ENCODE measurements around the gene PMEPA1.

Gene PMEPA1

DNA sequence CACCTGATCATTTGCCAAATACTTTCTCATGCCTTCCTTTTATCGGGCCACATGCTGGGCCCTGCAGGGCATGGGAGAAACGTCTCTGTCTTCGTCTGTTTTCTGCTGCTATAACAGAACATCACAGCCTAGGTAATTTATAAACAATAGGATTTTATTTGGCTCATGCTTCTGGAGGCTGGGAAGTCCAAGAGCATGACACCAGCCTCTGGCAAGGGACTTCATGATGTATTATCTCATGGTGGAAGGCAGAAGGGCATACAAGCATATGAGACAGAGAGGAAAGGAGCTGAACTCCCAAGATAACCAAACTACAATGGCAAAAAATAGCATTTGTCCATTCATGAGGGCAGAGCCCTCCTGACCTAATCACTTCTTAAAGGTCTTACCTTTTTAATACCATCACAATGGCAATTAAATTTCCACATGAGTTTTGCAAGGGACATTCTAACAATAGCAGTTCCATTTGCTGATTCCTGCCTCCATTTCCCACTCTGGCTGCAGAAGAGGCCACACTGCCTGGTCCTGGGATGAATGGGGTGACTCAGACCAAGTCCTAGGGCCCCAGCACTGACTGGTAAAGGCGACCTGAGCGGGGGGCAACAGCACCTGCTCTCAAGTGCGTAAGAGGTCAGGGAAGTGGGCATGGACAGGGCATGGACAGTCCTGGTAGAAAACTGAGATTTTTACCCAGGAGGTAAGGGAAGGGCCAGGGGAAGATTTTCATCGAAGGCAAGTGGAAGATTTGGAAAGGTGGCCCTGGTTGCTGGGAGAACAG lies 84.4 kb downstream of the PMEPA1 start:
- Histone ChIP-seq H4K20me1 (ENCODE audit: control insufficient read depth, insufficient read depth, low read depth, low read length) (peaks cover 9% of the 10 kb centered on the region), H3K4me2 (ENCODE audit: low read length) (no peak overlapping the region), H3K9me3 (ENCODE audit: control insufficient read depth, insufficient read depth, low read length) (peaks cover 12% of the 10 kb centered on the region; the same call in 1 of the 2 replicates), H3K9me2 (replicated peaks; ENCODE audit: control insufficient read depth, low read length) (no peaks in the 10 kb centered on the region), H3K79me2 (ENCODE audit: control insufficient read depth, low read length) (no peaks in the 10 kb centered on the region), H3K27me3 (ENCODE audit: control insufficient read depth, low read length) (peaks cover 50% of the 10 kb centered on the region), H3K4me1 (ENCODE audit: control insufficient read depth, low read length) (peaks cover 42% of the 10 kb centered on the region), H3F3A (ENCODE audit: control insufficient read depth, insufficient read depth) (peaks cover 12% of the 10 kb centered on the region), H3K27ac (ENCODE audit: low read depth, low read length) (no peak overlapping the region), H3K36me3 (ENCODE audit: control insufficient read depth, low read length) (no peaks in the 10 kb centered on the region), H3K4me3 (ENCODE audit: low read length) (no peak overlapping the region)
- TF ChIP-seq, protein P1, sequence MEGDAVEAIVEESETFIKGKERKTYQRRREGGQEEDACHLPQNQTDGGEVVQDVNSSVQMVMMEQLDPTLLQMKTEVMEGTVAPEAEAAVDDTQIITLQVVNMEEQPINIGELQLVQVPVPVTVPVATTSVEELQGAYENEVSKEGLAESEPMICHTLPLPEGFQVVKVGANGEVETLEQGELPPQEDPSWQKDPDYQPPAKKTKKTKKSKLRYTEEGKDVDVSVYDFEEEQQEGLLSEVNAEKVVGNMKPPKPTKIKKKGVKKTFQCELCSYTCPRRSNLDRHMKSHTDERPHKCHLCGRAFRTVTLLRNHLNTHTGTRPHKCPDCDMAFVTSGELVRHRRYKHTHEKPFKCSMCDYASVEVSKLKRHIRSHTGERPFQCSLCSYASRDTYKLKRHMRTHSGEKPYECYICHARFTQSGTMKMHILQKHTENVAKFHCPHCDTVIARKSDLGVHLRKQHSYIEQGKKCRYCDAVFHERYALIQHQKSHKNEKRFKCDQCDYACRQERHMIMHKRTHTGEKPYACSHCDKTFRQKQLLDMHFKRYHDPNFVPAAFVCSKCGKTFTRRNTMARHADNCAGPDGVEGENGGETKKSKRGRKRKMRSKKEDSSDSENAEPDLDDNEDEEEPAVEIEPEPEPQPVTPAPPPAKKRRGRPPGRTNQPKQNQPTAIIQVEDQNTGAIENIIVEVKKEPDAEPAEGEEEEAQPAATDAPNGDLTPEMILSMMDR (IDR thresholded peaks at IDR 0.05; ENCODE audit: low read depth, low read length, poor library complexity, severe bottlenecking), result no peak
- TF ChIP-seq EZH2phosphoT487 (IDR thresholded peaks at IDR 0.05; ENCODE audit: borderline replicate concordance, low read length), result no peak

DNA sequence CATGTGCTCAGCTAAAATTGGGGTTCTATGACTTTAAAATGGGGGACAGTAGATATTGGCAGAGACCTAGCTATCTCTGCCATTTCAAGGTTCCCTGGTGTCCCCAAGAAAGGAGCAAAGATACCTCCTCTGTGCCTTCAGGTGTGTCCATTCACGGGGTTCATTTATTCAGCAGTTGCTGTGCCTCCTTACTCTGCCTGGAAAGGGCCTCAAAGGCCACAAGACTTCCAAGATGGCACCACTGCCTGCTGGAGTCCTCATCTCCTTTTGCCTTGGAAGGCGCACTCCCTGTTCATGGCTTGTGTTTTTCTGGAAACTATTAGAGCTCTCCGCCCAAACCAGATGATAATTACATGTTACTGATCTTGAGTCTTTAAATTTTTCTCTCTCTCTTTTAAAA lies 85.7 kb downstream of the PMEPA1 start:
- TF ChIP-seq EZH2phosphoT487 (IDR thresholded peaks at IDR 0.05; ENCODE audit: borderline replicate concordance, low read length), result no peak
- TF ChIP-seq, protein P1 (IDR thresholded peaks at IDR 0.05; ENCODE audit: low read depth, low read length, poor library complexity, severe bottlenecking), result no peak
- Histone ChIP-seq H3K79me2 (ENCODE audit: control insufficient read depth, low read length) (no peaks in the 10 kb centered on the region), H3K36me3 (ENCODE audit: control insufficient read depth, low read length) (no peaks in the 10 kb centered on the region), H3K27me3 (ENCODE audit: control insufficient read depth, low read length) (peaks cover 54% of the 10 kb centered on the region), H3K9me3 (ENCODE audit: control insufficient read depth, insufficient read depth, low read length) (peaks cover 7% of the 10 kb centered on the region; the same call in 1 of the 2 replicates), H4K20me1 (ENCODE audit: control insufficient read depth, insufficient read depth, low read depth, low read length) (peaks cover 18% of the 10 kb centered on the region), H3K4me3 (ENCODE audit: low read length) (no peak overlapping the region), H3K4me2 (ENCODE audit: low read length) (no peak overlapping the region), H3F3A (ENCODE audit: control insufficient read depth, insufficient read depth) (peaks cover 24% of the 10 kb centered on the region), H3K27ac (ENCODE audit: low read depth, low read length) (no peak overlapping the region), H3K4me1 (ENCODE audit: control insufficient read depth, low read length) (peaks cover 53% of the 10 kb centered on the region), H3K9me2 (replicated peaks; ENCODE audit: control insufficient read depth, low read length) (no peaks in the 10 kb centered on the region)

DNA sequence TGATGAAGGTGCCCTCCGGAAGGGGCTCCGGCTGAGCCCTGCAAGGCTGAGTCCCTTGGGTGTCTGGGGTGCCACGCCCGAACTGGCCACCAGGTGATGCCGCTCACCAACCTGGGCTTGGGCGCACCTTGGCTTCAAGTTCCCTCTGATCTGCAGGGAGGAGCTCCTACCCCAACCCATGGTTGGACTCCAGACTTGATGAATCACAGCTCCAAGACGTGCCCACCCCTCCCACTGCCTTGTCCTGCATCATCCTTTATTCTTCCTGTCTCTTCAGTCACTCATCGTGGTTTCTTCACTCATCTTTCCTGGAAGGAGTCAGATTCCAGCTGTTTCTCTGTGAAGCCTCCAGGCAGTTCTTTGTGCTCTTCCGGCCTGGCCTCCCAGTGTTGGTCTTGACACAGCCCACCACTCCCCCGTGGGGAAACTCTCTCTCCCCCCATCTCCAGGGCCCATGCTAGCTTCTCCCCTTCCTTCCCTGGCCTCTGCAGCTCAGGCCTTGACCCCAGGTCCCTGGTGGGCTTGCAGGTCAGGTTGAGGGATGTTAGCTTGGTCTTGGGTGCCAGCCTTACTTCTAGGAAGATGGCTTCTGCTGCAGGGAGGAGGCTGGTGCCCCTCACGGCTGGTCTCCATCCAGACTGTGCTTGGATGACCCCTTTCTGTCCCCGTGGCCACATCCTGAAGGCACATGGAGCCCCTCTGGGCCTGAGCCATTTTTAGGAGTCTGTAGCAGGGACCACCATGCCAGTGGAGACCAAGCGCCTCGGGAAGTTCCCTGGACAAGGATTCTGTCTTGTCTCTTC lies 87.0 kb downstream of the PMEPA1 start:
- Histone ChIP-seq H3K4me3 (ENCODE audit: low read length) (no peak overlapping the region), H3K9me2 (replicated peaks; ENCODE audit: control insufficient read depth, low read length) (no peaks in the 10 kb centered on the region), H3K27ac (ENCODE audit: low read depth, low read length) (no peak overlapping the region), H3K36me3 (ENCODE audit: control insufficient read depth, low read length) (no peaks in the 10 kb centered on the region), H3F3A (ENCODE audit: control insufficient read depth, insufficient read depth) (peaks cover 25% of the 10 kb centered on the region), H3K79me2 (ENCODE audit: control insufficient read depth, low read length) (no peaks in the 10 kb centered on the region), H3K27me3 (ENCODE audit: control insufficient read depth, low read length) (peaks cover 67% of the 10 kb centered on the region), H3K9me3 (ENCODE audit: control insufficient read depth, insufficient read depth, low read length) (peaks cover 7% of the 10 kb centered on the region; the same call in 1 of the 2 replicates), H4K20me1 (ENCODE audit: control insufficient read depth, insufficient read depth, low read depth, low read length) (peaks cover 18% of the 10 kb centered on the region), H3K4me1 (ENCODE audit: control insufficient read depth, low read length) (peaks cover 53% of the 10 kb centered on the region), H3K4me2 (ENCODE audit: low read length) (no peak overlapping the region)
- TF ChIP-seq, protein P1 (IDR thresholded peaks at IDR 0.05; ENCODE audit: low read depth, low read length, poor library complexity, severe bottlenecking), result peak; percentile 96
- TF ChIP-seq EZH2phosphoT487 (IDR thresholded peaks at IDR 0.05; ENCODE audit: borderline replicate concordance, low read length), result no peak
